ENCODE measurements around the gene IGSF8. TPM values are rescaled to one million over a fixed set of nuclear protein-coding genes. Genes with fewer than 3 reads are reported as not detected.
"Not testable (repeated sequence)": the region's sequence is repeated elsewhere in the genome, so short reads cannot be mapped to it uniquely, and the experiment has no call there.

The IGSF8 gene
- total RNA-seq, 1 experiment from 2014 or later, result 13.7 TPM

GRCh38 chr1:160127865-160128523, 29.6 kb upstream of the IGSF8 start:
- peak; percentile 31 for DNase-seq (ENCODE audit: low spot score)

DNA sequence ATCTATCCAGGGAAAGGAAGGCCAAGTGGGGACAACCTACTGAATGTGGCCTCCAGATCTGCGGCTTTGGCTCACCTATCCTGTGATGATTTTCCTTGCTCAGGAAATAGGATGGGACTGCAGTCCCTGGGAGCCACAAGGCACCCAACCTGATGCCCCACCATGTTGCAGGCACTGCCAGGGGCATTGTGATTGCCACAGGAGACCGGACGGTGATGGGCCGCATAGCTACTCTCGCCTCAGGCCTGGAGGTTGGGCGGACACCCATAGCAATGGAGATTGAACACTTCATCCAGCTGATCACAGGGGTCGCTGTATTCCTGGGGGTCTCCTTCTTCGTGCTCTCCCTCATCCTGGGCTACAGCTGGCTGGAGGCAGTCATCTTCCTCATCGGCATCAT, 29.0 kb upstream of the IGSF8 start:
- no peak for DNase-seq (ENCODE audit: low spot score)

DNA sequence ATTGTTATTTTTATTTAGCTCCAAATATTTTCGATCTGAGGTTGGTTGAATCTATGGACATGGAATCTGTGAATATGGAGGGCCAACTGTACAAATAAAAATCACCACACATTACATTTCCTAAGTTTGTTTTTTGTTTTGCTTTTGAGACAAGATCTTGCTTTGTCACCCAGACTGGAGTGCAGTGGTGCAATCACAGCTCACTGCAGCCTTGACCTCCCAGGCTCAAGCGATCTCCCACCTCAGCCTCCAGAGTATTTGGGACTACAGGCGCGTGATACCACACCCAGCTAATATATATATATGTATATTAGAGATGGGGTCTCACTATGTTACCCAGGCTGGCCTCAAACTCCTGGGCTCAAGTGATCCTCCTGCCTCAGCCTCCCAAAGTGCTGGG, 27.9 kb upstream of the IGSF8 start:
- not testable (repeated sequence) for DNase-seq (ENCODE audit: low spot score)

GRCh38 chr1:160125746-160126145, 27.3 kb upstream of the IGSF8 start:
- no peak for DNase-seq (ENCODE audit: low spot score)

GRCh38 chr1:160124705-160125478, 26.5 kb upstream of the IGSF8 start:
- peak; percentile 89 for DNase-seq (ENCODE audit: low spot score)

DNA sequence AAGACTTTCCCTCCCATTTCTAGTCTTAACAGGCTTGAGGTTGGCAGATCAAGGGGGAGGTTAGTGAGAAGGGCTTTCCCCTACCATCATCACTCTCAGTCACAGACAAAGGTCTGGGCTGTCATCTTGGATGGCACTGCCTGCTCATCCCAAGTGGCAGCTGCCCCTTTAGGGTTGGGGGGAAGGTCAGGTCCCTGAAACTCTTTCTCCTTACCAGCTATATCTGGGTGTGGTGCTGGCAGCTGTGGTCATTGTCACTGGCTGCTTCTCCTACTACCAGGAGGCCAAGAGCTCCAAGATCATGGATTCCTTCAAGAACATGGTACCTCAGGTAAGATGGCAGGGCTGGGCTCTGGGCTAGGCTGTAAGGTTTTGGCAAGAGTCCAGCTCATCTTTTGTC, 25.3 kb upstream of the IGSF8 start:
- no peak for DNase-seq (ENCODE audit: low spot score)

GRCh38 chr1:160122978-160123495, 24.6 kb upstream of the IGSF8 start:
- DNase-seq (ENCODE audit: low spot score), result no peak

DNA sequence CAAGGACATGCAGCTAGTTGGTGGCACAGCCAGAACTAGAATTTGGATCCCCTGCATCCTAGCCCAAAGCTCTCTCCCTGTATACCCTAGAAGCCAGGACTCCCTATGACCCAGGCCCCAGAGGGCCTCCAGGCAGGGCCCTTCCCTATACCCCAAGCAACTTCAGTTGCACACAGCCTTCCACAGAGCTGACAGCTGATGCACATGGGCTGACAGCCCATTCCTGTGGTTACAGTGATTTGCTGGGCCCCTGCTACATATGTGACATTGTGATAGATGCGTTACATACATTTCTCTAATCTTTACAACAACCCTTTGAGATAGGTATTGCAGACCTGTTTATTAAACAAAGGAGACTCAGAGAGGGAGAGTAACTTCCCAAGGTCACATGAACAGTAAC, 23.0 kb upstream of the IGSF8 start:
- DNase-seq (ENCODE audit: low spot score), result no peak

DNA sequence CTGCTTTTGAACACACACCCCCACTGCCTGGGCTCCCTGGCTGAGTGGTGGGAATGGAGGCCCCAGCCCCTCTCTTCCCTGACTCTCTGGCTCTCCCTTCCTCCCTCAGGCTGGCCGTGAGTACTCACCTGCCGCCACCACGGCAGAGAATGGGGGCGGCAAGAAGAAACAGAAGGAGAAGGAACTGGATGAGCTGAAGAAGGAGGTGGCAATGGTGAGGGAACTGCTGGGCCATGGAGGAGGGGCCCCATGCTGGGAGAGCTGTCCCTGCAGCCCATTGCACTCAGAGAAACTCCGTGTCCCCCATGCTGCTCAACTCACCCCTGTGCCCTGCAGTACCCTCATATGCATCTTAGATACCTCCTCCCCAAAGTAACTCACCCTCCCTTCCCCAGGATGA, 22.4 kb upstream of the IGSF8 start:
- DNase-seq (ENCODE audit: low spot score), result no peak

- no peak for DNase-seq (ENCODE audit: low spot score)
These were observed 20.5 kb upstream of the IGSF8 start for GRCh38 chr1:160118928-160119327.

DNA sequence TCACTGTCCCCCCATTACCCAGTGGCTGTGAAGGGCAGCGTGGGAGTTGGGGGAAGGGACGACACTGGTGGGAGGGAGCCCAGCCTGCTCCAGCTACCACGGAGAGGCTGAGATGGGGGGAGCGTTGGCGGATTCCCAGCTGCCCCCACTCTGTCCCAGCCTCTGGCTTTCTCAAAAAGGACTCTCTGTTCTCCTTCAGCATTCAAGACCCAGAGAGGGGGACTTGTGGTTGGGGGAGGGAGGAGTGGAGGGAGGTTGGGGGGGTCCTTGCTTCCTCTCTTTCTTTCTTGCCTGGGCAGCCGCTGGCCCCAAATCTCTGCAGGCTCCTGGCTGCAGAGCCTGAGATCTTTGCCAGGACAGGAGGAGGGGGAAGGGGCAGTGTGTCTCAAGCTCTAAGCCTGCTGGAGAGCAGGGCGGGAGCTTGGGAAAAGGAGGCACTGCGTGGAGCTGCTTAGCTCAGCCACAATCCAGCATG, 19.3 kb upstream of the IGSF8 start:
- no peak for DNase-seq (ENCODE audit: low spot score)

GRCh38 chr1:160117300-160117699, 18.9 kb upstream of the IGSF8 start:
- DNase-seq (ENCODE audit: low spot score), result no peak

DNA sequence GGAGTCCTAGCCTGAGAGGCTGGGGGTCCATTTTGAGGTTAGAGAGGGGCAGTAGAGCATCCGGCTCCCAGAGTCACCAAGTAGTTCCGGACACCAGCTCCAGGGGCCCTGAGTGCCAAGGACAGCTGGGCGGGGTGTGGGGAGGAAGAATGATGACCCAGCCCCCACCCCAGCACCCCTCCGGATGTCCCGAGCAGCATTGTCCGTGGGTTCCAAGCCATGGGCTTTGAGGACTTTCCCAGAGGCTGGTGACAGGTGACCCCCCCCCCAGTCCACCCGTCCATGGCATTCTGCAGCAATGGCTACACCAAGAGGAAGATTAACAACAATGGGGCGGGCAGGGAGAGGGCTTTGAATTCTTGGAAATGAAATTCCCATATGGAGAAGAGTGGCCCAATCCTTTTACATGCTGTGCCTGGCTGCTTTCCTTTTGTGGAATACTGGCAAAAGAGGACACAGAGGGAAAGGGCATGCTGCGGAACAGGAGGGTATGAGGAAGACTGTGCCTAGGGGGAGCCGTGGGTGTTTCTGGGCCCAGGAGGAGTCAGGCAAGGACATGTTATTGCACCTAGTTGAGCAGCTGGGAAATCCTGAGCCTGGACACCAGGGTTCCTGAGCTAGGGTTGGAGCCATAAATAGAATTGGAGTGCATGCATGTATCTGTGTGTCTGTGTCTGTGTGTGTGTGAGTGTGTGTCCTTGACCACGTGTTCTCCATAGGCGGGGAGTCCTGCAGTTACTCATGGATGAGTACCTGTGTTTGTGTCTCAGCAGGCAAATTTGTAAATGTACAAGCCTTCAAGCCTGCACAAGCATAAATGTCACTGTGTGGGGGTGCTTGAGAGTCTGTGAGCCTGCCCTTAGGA, 18.1 kb upstream of the IGSF8 start:
- no peak for DNase-seq (ENCODE audit: low spot score)

GRCh38 chr1:160115545-160116282, 17.3 kb upstream of the IGSF8 start, which contains the start of gene ATP1A2:
TSS of gene ATP1A2 (plus strand) at chr1:160115759. CDS start at chr1:160115862, 103 bp downstream.
- no peak for DNase-seq (ENCODE audit: low spot score)

DNA sequence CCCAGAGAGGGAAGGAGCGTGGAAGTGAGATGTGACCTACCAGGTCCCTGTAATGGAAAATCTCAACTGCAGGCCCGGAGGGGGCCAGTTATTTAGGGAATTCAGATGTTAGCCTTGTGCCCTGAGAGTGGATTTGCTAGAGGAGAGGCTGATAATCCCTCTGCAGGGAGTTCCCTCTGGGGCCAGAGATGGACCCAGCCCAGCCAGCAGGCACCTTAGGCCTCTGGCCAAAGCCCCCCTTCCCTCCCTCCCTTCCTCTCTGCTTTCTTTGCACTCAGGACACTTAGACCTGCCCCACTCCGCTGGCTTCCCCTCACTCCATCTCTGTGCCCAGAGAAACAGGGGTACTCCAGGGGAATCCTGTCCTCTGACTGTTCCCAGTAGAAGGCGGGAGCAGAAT, 15.7 kb upstream of the IGSF8 start:
- DNase-seq (ENCODE audit: low spot score), result no peak

DNA sequence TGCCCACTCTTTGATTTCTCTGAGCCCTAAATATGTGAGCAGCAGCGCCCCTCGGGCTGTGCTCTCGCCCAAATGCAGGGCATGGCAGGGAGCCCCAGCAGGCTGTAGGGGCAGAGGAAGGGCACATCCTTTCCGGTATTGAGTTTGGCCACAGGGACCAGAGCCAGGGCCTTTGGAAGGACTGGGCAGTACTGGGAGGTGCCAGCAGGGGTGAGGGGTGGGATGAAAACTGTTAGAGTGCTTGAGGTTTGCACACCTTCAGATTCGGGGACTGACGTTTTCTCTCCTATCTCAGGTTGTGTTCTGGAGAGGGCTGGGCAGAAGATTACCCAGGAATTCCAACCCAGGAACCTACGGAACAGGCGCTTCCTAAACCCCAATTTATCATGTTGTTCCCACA, 15.0 kb upstream of the IGSF8 start:
- no peak for DNase-seq (ENCODE audit: low spot score)

GRCh38 chr1:160112357-160112756, 13.9 kb upstream of the IGSF8 start:
- no peak for DNase-seq (ENCODE audit: low spot score)

- DNase-seq (ENCODE audit: low spot score), result not testable (repeated sequence)
These were observed 13.0 kb upstream of the IGSF8 start for GRCh38 chr1:160111462-160111861.

DNA sequence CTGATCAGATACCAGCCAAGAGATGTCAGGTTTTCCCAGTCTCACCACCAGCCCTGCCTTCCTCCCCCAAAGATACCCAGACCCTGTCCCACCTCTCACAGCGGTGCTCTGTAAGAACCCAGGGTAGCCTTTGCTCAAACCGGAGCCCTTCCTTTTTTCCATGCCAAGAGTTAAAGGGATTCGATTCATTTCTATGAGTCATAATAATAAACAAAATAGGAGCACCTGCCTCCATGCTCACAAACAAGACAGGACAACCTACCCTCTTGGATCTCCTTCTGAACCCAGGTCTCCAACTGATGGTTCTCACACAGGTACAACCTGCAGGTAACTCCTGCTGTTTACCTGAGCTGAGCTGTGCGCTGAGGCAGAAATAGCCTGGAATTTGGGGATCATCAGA, 11.3 kb upstream of the IGSF8 start:
- no peak for DNase-seq (ENCODE audit: low spot score)

DNA sequence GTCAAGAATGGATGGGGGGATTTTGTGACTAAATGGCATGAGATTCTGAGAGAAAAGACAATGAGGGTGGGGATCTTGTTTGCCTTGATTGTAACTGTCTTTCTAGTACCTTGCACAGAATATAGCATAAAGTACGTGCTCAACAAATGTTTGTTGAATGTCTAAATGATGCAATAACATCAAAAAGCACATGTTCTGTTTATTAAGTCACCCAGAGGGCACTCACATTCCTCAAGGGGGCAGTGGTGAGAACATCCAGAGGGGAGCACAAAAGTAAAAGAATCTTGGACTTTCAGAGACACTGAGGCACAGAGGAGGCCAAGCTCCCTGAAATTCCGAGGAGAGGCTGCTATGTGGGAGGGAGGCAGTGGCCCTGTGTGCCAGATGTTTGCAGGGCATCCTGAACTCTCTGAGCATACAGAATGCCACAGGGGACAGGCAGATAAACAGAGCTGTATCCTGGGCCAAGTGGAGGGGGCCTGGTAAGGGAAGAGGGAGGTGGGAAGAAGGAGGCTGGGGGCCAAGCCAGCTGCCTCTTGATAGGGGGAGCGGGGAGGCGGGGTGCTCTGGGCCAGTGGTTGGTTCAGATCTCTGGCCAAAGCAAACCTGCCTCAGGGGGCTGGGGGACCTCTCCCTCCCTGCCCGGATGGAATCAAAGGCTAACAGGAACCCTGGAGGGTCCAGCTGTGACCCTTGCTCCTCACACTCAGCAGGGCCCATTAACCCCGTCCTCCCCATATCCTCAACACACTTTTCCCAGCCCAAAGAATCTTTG, 10.7 kb upstream of the IGSF8 start:
- DNase-seq (ENCODE audit: low spot score), result peak; percentile 66

GRCh38 chr1:160107512-160107911, 9.1 kb upstream of the IGSF8 start:
- DNase-seq (ENCODE audit: low spot score), result no peak

Data from H4 (cell line).